Activated B cell treated with CpG ODN at 0.5 μM for 24 hours (primary cell): ENCODE measurements around the gene RASSF7. TPM values are rescaled to one million over a fixed set of nuclear protein-coding genes. Genes with fewer than 3 reads are reported as not detected.
A peak's percentile ranks its signal among the peaks of the same experiment; 100 is the strongest.
"Not testable (repeated sequence)": the region's sequence is repeated elsewhere in the genome, so short reads cannot be mapped to it uniquely, and the experiment has no call there.

ENCODE experiments used
- ATAC-seq: fragments of 200-7000 bp; cut with Tn5 transposase; one replicate; pipeline ENCODE4 v1.10.0; 2021; ENCODE audit warnings: low read depth, mild to moderate bottlenecking, moderate library complexity
- CTCF ChIA-PET: fragments of 350-600 bp; sonication (Branson Sonifier 250); formaldehyde crosslinking; loops from one replicate; lab custom pipeline; 2021; ENCODE audit warnings: antibody characterized with exemption; lab: Charles Lee
- POLR2A ChIA-PET: fragments of 350-600 bp; sonication (Branson Sonifier 250); formaldehyde crosslinking; loops from one replicate; lab custom pipeline; 2021; ENCODE audit warnings: antibody characterized with exemption; lab: Charles Lee
- DNase-seq: peaks from one replicate; pipeline ENCODE4 v3.0.0; 2022
- H3K27ac Mint-ChIP-seq: one replicate; pipeline ENCODE4 v1.8.0; 2020; ENCODE audit warnings: mixed read lengths
- H3K27me3 Mint-ChIP-seq: one replicate; pipeline ENCODE4 v1.8.0; 2021; ENCODE audit warnings: mixed read lengths
- H3K36me3 Mint-ChIP-seq: one replicate; pipeline ENCODE4 v1.8.0; 2021; ENCODE audit warnings: low read depth, mixed read lengths
- H3K4me1 Mint-ChIP-seq: one replicate; pipeline ENCODE4 v1.8.0; 2021; ENCODE audit warnings: mixed read lengths
- H3K4me3 Mint-ChIP-seq: one replicate; pipeline ENCODE4 v1.8.0; 2020; ENCODE audit warnings: mild to moderate bottlenecking, mixed read lengths
- H3K9me3 Mint-ChIP-seq: one replicate; pipeline ENCODE4 v1.8.0; 2020; ENCODE audit warnings: mixed read lengths
- CTCF ChIP-seq: fragments of 200-600 bp; IDR thresholded peaks from one replicate; pipeline ENCODE4 v1.8.0; 2022; ENCODE audit warnings: antibody characterized with exemption, mild to moderate bottlenecking
- intact Hi-C: fragments of 100-400 bp; cut with micrococcal nuclease; formaldehyde crosslinking; loops from one replicate; pipeline ENCODE4 v1.15.1; 2024
- total RNA-seq: library from RNA; stranded (reverse); gene quantifications from 2 replicates; pipeline ENCODE4 v1.2.3, GENCODE V29; 2022

Gene RASSF7
- total RNA-seq, 1 donor from 2014 or later = 14.9 TPM

DNA sequence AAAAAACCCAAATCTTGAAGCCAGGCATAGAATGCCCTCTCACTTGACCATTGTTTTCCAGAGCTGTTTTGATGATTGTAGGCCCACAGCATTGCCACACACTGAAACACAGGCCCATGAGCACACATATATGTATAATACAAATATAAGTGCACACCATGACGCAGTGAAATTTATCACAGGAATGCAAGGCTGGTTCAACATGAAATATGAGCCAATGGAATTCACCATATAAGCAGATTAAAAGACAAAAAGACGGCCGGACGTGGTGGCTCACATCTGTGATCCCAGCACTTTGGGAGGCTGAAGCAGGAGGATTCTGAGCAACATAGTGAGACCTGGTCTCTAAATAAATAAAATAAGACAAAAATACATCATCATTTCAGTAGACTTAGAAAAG is 44.4 kb upstream of the RASSF7 start:
- no peak for ATAC-seq
- H3K4me1 Mint-ChIP-seq = peaks cover 6% of the 10 kb centered on the region
- no peak for DNase-seq
- no peaks in the 10 kb centered on the region for H3K27me3 Mint-ChIP-seq
- POLR2A ChIA-PET = interaction anchor here (1.4 kb wide), 1 partner anchor 10 kb away, joined by 4 read pairs; the partner anchor contains the start of gene RNH1
- no peak overlapping the region for H3K27ac Mint-ChIP-seq
- intact Hi-C loops = loop anchor here (5.0 kb wide), 1 partner anchor 209 kb away; the partner anchor contains the start of gene IFITM2
- CTCF ChIA-PET = no interaction called here
- TF ChIP-seq CTCF = no peak
- no peak overlapping the region for H3K4me3 Mint-ChIP-seq
- peaks cover 11% of the 10 kb centered on the region for H3K36me3 Mint-ChIP-seq
- no peaks in the 10 kb centered on the region for H3K9me3 Mint-ChIP-seq

GRCh38 chr11:516918-517685 is 43.7 kb upstream of the RASSF7 start:
- DNase-seq, H3K4me1 Mint-ChIP-seq, H3K9me3 Mint-ChIP-seq, H3K27ac Mint-ChIP-seq, H3K27me3 Mint-ChIP-seq, ATAC-seq, H3K4me3 Mint-ChIP-seq, CTCF ChIA-PET: not testable (repeated sequence)
- H3K36me3 Mint-ChIP-seq = peaks cover 11% of the 10 kb centered on the region
- POLR2A ChIA-PET = interaction anchor here (0.9 to 1.4 kb wide), 2 partner anchors 11 to 22 kb away, joined by 3 to 4 read pairs; partner anchors contain the start of gene RNH1
- intact Hi-C loops = loop anchor here (5.0 kb wide), 1 partner anchor 210 kb away; the partner anchor contains the start of gene IFITM2

GRCh38 chr11:518463-519202 is 42.1 kb upstream of the RASSF7 start:
- ChIA-PET CTCF (interaction anchor here (0.6 to 1.6 kb wide), 4 partner anchors 9 to 112 kb away, joined by 3 to 7 read pairs (median 5); partner anchors contain the start of gene HRAS), POLR2A (interaction anchor here (0.7 to 1.2 kb wide), 4 partner anchors 10 to 104 kb away, joined by 3 to 10 read pairs (median 6); partner anchors contain the start of genes HRAS, LRRC56 and SIGIRR)
- Mint-ChIP-seq H3K36me3 (peaks cover 7% of the 10 kb centered on the region), H3K27me3 (no peaks in the 10 kb centered on the region), H3K27ac (peak overlapping the region; percentile 83), H3K9me3 (no peaks in the 10 kb centered on the region), H3K4me1 (peaks cover 5% of the 10 kb centered on the region), H3K4me3 (peak overlapping the region; percentile 79)
- intact Hi-C loops = loop anchor here (1.0 to 5.0 kb wide), 3 partner anchors 11 to 211 kb away; partner anchors contain the start of genes IFITM2, LRRC56 and RNH1
- peak; percentile 71 for TF ChIP-seq CTCF
- ATAC-seq = peak; percentile 98
- DNase-seq = peak; percentile 90

DNA sequence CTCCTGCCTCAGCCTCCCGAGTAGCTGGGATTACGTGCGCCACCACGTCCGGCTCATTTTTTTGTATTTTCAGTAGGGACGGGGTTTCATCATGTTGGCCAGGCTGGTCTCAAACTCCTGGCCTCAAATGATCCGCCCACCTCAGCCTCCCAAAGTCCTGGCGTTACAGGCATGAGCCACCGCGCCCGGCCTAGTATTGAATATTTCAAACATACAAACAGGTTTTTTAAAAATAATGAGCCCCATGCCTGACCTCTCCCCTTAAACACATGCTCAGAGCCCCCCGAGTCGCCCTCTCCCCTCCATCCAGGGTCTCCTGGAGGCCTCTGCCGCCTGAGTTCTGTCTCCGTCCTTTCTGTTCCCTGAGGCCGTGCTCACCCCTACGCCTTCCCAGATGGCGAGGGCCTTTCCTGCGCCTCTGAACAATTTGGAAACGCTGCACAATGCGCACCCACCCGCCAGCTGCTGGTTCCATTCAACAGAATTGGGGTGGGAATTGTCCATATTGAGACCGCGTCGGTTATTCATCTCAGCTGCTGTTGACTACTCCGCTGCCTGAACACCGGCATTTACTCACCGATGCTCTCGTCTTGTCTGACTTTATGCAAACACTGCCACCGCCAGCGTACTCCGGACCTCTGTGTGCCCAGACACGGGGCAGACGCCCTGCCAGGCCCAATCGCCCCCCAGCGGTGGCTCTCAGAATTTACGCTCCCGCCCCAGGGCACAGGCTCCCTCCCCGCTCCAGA is 40.2 kb upstream of the RASSF7 start:
- ATAC-seq (no peak), DNase-seq (no peak)
- Mint-ChIP-seq H3K27me3 (no peaks in the 10 kb centered on the region), H3K9me3 (no peaks in the 10 kb centered on the region), H3K36me3 (peaks cover 3% of the 10 kb centered on the region), H3K4me1 (peaks cover 5% of the 10 kb centered on the region), H3K27ac (no peak overlapping the region), H3K4me3 (no peak overlapping the region)
- intact Hi-C loops = no loop called here
- CTCF ChIA-PET = no interaction called here
- POLR2A ChIA-PET = interaction anchor here (0.6 to 0.7 kb wide), 2 partner anchors 72 to 121 kb away, joined by 3 to 5 read pairs; no protein-coding TSS in a partner anchor
- no peak for TF ChIP-seq CTCF

- CTCF ChIA-PET = no interaction called here
- intact Hi-C loops = no loop called here
- H3K27ac Mint-ChIP-seq = no peak overlapping the region
- no peak overlapping the region for H3K4me3 Mint-ChIP-seq
- peaks cover 5% of the 10 kb centered on the region for H3K4me1 Mint-ChIP-seq
- no peaks in the 10 kb centered on the region for H3K9me3 Mint-ChIP-seq
- H3K36me3 Mint-ChIP-seq = peaks cover 3% of the 10 kb centered on the region
- DNase-seq = no peak
- POLR2A ChIA-PET = interaction anchor here (0.6 to 0.8 kb wide), 3 partner anchors 15 to 122 kb away, joined by 3 to 5 read pairs (median 3); no protein-coding TSS in a partner anchor
- ATAC-seq = no peak
- no peak for TF ChIP-seq CTCF
- no peaks in the 10 kb centered on the region for H3K27me3 Mint-ChIP-seq
Measured at GRCh38 chr11:521177-521688, 39.5 kb upstream of the RASSF7 start.
